WI38 (cell line): ENCODE measurements around the gene ZNF628.

Experiments used
- H3K4me3 ChIP-seq: 2 replicates; pipeline ENCODE4 v1.5.1; 2011; ENCODE audit warnings: low read depth, mild to moderate bottlenecking, control low read depth, low read length
- TF ChIP-seq, protein P1 (sequence below): IDR thresholded peaks from 2 replicates; pipeline ENCODE4 v1.5.1; 2012; ENCODE audit warnings: low read depth, mild to moderate bottlenecking, control low read depth, low read length

Gene ZNF628

GRCh38 chr19:55482156-55482961 is 5.9 kb downstream of the ZNF628 start:
- H3K4me3 ChIP-seq, result no peak overlapping the region
- TF ChIP-seq, protein P1, sequence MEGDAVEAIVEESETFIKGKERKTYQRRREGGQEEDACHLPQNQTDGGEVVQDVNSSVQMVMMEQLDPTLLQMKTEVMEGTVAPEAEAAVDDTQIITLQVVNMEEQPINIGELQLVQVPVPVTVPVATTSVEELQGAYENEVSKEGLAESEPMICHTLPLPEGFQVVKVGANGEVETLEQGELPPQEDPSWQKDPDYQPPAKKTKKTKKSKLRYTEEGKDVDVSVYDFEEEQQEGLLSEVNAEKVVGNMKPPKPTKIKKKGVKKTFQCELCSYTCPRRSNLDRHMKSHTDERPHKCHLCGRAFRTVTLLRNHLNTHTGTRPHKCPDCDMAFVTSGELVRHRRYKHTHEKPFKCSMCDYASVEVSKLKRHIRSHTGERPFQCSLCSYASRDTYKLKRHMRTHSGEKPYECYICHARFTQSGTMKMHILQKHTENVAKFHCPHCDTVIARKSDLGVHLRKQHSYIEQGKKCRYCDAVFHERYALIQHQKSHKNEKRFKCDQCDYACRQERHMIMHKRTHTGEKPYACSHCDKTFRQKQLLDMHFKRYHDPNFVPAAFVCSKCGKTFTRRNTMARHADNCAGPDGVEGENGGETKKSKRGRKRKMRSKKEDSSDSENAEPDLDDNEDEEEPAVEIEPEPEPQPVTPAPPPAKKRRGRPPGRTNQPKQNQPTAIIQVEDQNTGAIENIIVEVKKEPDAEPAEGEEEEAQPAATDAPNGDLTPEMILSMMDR, result no peak

DNA sequence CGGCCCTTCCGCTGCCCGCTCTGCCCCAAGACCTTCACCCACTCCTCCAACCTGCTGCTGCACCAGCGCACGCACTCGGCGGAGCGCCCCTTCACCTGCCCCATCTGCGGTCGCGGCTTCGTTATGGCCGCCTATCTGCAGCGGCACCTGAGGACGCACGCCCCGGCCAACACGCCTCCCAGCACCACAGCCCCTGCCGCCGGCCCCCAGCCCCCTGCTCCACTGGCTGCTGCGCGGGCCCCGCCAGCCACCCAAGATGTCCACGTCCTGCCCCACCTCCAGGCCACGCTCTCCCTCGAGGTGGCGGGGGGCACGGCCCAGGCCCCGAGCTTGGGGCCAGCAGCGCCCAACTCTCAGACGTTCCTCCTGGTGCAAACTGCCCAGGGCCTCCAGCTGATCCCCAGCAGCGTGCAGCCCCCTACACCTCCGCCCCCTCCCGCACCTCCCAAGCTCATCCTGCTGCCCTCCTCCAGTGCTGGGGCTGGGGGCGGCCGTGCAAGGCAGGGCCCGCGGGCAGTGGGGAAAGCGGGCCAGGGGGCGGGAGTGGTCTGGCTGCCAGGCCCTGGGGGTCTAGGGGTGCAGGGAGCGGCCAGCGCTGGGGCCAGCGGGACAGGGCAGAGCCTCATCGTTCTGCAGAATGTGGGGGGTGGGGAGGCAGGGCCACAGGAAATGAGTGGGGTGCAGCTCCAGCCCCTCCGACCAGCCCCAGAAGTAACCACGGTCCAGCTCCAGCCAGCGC is 6.7 kb downstream of the ZNF628 start:
- H3K4me3 ChIP-seq, result no peak overlapping the region
- TF ChIP-seq, protein P1, result no peak

- TF ChIP-seq, protein P1, result no peak
These were observed 7.5 kb downstream of the ZNF628 start for GRCh38 chr19:55483706-55484592.

DNA sequence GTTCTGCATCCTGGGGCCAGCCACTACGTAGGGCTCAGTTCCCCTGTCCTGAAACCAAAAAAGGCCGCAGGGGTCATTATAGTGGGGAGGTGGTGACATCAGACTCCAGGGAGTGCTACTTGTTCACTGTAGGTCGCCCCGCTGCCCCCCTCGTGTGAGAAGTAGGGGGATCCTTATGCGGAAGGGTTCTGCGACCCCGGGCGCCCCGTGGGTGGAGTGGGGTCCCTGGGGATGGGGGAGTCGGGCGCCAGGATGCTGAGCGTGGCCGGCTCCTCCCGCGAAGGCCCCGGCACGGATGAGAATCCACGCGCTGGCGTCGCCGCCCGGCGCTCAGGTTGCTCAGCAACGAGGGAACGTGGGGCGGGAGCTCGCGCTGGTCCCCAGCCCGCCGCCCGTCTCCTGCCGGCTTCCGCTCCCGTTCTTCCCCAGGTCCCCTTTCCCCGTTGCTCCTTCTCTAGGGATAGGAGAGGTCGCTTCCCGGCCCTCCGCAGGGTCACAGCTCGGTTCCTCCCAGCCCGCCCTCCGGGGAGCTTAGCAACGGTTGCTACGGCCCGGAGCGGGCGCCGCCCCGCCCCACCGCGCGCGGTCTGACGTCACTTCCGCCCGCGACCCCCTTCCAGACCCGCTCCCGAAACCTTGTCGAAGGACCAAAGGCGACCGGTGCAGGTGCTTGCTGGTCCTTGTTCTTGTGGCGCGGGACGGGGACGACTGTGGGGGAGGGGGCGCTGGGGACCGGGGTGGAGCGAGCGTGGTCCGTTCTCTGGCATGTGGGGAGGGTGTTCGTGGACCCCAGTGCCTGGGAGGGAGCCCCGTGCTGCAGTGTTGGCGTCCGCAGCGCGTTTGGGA is 8.4 kb downstream of the ZNF628 start, which contains the start of gene NAT14:
NAT14 (plus strand) TSS at position 596 of the 846 bp plus-strand sequence. CDS start 521 bp downstream, outside the sequence.
- peak within 1 kb of the TSS; percentile 72 for H3K4me3 ChIP-seq
- TF ChIP-seq, protein P1, result no peak

More at GRCh38 chr19:55483706-55484592, 7.5 kb downstream of the ZNF628 start:
- peak overlapping the region; percentile 72 for H3K4me3 ChIP-seq

GRCh38 chr19:55485439-55486011 is 9.1 kb downstream of the ZNF628 start:
- peak overlapping the region; percentile 72 for H3K4me3 ChIP-seq
- TF ChIP-seq, protein P1, result no peak
